Lower leg skin (tissue), 3 donors: Measurements from ENCODE around the gene CISH.

Experiments
- POLR2A ChIP-seq, 2 donors: fragments of 450-650 bp; IDR thresholded peaks; one replicate each; pipeline ENCODE4 v1.6.1; 2016 to 2017; ENCODE audit warnings: antibody characterized with exemption in 2 of 2, mild to moderate bottlenecking in 1 of 2, moderate library complexity in 1 of 2
- TF ChIP-seq, protein P1 (sequence below), 3 donors: fragments of 450-650 bp; IDR thresholded peaks; one replicate each; pipeline ENCODE4 v1.5.1; 2016; ENCODE audit warnings: antibody characterized with exemption in 3 of 3, mild to moderate bottlenecking in 3 of 3, moderate library complexity in 2 of 3

DNA sequence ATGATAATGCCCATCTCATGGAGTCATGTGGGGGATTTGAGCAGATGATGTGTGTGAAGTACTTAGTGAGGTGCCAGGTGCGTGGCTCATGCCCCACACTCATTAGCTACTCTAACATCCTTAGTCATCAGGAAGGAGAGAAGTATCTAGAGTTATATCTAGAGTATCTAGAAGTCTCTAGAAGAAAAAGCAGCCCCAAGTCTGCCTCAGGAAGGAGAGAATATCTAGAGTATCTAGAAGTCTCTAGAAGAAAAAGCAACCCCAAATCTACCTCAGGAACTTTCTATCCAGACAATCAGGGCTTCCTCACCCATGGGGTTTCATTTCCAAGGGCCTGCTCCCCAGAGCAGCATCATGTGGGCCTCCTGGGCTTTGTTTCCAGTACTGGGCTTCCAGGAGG is 38.4 kb upstream of the CISH start:
- TF ChIP-seq POLR2A (IDR thresholded peaks at IDR 0.05): no peak
- TF ChIP-seq, protein P1, sequence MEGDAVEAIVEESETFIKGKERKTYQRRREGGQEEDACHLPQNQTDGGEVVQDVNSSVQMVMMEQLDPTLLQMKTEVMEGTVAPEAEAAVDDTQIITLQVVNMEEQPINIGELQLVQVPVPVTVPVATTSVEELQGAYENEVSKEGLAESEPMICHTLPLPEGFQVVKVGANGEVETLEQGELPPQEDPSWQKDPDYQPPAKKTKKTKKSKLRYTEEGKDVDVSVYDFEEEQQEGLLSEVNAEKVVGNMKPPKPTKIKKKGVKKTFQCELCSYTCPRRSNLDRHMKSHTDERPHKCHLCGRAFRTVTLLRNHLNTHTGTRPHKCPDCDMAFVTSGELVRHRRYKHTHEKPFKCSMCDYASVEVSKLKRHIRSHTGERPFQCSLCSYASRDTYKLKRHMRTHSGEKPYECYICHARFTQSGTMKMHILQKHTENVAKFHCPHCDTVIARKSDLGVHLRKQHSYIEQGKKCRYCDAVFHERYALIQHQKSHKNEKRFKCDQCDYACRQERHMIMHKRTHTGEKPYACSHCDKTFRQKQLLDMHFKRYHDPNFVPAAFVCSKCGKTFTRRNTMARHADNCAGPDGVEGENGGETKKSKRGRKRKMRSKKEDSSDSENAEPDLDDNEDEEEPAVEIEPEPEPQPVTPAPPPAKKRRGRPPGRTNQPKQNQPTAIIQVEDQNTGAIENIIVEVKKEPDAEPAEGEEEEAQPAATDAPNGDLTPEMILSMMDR (IDR thresholded peaks at IDR 0.05): no peak
